Measurements from ENCODE around the gene CACFD1.

The CACFD1 gene

DNA sequence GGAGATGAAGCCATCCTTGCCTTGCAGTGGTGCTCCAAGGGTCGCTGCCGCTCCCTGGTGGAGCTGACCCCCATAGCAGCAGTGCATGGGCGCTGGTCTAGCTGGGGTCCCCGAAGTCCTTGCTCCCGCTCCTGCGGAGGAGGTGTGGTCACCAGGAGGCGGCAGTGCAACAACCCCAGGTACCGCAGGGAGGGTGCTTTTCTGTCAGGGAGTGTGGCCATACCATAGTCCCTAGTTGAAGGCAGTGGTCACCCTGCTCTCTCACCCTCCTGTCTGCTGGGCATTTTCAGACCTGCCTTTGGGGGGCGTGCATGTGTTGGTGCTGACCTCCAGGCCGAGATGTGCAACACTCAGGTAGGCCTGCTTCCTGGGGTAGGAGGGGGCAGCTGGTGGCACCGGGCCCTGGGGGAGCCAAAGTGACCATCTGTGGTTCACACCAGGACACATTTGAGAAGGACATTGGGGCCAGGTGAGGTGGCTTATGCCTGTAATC, 26.4 kb upstream of the CACFD1 start:
- Histone ChIP-seq H3K4me2 (no peak overlapping the region), H4K20me1 (no peaks in the 10 kb centered on the region), H3K4me1 (peaks cover 8 to 50% (median 41%) of the 10 kb centered on the region in 10 experiments), H3K27me3 (peaks cover 16 to 27% (median 21%) of the 10 kb centered on the region in 11 experiments), H3K4me3 (no peak overlapping the region), H3K9ac (no peak overlapping the region), H3K9me3 (replicated peaks in 1 of 11) (no peaks in the 10 kb centered on the region; a peak in 1 of 22 replicates), H3K27ac (no peak overlapping the region), H3K36me3 (no peaks in the 10 kb centered on the region)
- no peak for TF ChIP-seq Cebpa-rat (IDR thresholded peaks at IDR 0.05)

DNA sequence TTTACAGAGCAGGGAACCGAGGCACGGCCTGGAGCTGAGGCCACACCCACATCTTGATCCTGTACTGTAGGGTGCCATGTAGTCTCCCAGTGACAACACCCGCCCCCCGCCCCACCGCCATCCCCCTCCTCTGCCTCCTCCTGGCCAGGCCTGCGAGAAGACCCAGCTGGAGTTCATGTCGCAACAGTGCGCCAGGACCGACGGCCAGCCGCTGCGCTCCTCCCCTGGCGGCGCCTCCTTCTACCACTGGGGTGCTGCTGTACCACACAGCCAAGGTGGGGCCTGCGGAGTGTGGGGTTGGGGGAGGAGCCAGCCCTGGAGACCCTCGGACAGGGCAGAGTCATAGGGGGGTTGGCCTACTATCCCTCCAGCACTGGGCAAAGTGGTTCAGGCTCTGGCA, 23.1 kb upstream of the CACFD1 start:
- Histone ChIP-seq H3K9me3 (replicated peaks in 1 of 11) (no peaks in the 10 kb centered on the region), H3K36me3 (no peaks in the 10 kb centered on the region), H4K20me1 (no peaks in the 10 kb centered on the region), H3K9ac (no peak overlapping the region), H3K4me2 (peak overlapping the region in 7 of 11 experiments; percentile 44 to 99 (median 91); a peak in 9 of 22 replicates), H3K27ac (peak overlapping the region in 1 of 11 experiments; percentile 17; a peak in 1 of 22 replicates), H3K4me3 (no peak overlapping the region), H3K27me3 (no peaks in the 10 kb centered on the region), H3K4me1 (peaks cover 11 to 72% (median 67%) of the 10 kb centered on the region in 10 experiments)
- no peak for TF ChIP-seq Cebpa-rat (IDR thresholded peaks at IDR 0.05)

DNA sequence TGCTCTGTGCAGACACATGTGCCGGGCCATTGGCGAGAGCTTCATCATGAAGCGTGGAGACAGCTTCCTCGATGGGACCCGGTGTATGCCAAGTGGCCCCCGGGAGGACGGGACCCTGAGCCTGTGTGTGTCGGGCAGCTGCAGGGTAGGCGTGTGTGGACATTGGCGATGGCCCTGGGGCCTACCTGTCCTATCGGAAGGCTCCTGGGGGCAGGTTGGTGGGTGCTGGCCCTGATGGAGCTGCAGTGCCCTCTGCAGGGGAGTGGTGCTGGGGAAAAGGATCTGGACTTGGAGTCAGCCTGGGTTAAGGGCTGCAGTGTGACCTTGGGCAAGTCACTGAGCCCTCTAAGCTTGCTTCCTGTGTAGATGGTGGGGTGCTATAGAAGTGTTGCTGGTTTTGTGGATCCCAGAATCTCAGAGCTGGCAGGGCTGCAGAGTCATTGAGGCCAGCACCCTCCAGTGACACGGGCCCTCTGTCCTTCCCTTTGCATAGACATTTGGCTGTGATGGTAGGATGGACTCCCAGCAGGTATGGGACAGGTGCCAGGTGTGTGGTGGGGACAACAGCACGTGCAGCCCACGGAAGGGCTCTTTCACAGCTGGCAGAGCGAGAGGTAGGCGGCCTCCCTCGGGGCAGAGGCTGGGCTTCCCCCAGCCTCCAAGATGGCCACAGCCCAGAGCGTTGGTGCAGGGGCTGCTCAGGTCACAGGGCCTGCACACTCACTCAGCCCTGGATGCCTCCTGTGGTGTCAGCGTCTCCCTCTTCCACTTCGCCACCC, 21.8 kb upstream of the CACFD1 start:
- no peak overlapping the region for H3K27ac ChIP-seq
- peak overlapping the region in 9 of 11 experiments; percentile 9 to 99 (median 91); a peak in 16 of 22 replicates for H3K4me2 ChIP-seq
- H3K36me3 ChIP-seq = no peaks in the 10 kb centered on the region
- no peaks in the 10 kb centered on the region for H4K20me1 ChIP-seq
- peaks cover 21 to 85% (median 80%) of the 10 kb centered on the region in 10 experiments for H3K4me1 ChIP-seq
- H3K27me3 ChIP-seq = no peaks in the 10 kb centered on the region
- no peak overlapping the region for H3K4me3 ChIP-seq
- H3K9ac ChIP-seq = peak overlapping the region in 2 of 11 experiments; percentile 3 to 39; a peak in 1 of 22 replicates
- no peak for TF ChIP-seq Cebpa-rat (IDR thresholded peaks at IDR 0.05)
- no peaks in the 10 kb centered on the region for H3K9me3 ChIP-seq (replicated peaks in 1 of 11)

DNA sequence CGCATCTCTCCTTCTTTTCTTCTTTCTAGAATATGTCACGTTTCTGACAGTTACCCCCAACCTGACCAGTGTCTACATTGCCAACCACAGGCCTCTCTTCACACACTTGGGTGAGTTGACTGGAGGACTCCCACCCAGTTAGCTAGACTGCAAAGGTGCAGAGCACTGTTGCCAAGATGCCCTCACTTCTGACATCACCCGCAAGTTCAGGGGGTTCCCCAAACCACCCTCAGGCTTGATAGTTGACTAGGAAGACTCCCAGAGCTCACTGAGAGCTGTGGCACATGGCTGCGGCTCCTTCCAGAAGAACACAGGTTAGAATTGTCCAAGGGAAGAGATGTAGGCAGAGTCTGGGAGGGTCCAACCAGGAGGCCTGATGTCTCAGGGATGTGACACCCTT, 20.4 kb upstream of the CACFD1 start:
- H3K4me3 ChIP-seq = no peak overlapping the region
- no peaks in the 10 kb centered on the region for H3K36me3 ChIP-seq
- no peaks in the 10 kb centered on the region for H3K9me3 ChIP-seq (replicated peaks in 1 of 11)
- no peaks in the 10 kb centered on the region for H4K20me1 ChIP-seq
- H3K9ac ChIP-seq = no peak overlapping the region
- no peaks in the 10 kb centered on the region for H3K27me3 ChIP-seq
- peak overlapping the region in 8 of 11 experiments; percentile 90 to 99 (median 96); a peak in 12 of 22 replicates for H3K4me2 ChIP-seq
- peak overlapping the region in 3 of 11 experiments; percentile 78 to 86 (median 86); a peak in 4 of 22 replicates for H3K27ac ChIP-seq
- TF ChIP-seq Cebpa-rat (IDR thresholded peaks at IDR 0.05) = no peak
- peaks cover 21 to 99% (median 90%) of the 10 kb centered on the region in 10 experiments for H3K4me1 ChIP-seq

DNA sequence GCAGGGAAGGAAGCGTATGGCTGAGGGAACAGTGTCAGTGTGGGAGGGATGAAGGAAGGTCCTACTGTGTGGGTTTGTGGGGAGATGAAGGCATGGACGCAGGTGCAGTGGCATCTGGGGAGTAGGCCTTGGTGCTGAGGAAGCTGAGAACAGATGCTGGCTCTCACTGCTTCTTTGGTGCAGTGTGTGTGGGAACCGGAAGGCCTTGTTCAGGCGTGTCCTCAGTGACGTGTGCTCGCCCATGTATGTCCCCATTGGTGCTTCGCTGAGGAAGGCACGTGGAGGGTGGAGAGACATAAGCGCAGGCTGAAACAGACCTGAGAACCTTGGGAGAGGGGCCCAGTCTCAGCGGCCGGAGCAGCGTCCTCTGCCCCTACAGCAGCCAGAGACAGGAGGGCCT, 18.9 kb upstream of the CACFD1 start:
- Histone ChIP-seq H3K36me3 (no peaks in the 10 kb centered on the region), H3K27ac (peak overlapping the region in 10 of 11 experiments; percentile 62 to 86 (median 77); a peak in 20 of 22 replicates), H3K4me2 (peak overlapping the region; percentile 66 to 99 (median 91)), H3K27me3 (no peaks in the 10 kb centered on the region), H3K9me3 (replicated peaks in 1 of 11) (no peaks in the 10 kb centered on the region), H3K9ac (peak overlapping the region in 10 of 11 experiments; percentile 15 to 78 (median 66); a peak in 19 of 22 replicates), H3K4me1 (peaks cover 21 to 97% (median 78%) of the 10 kb centered on the region in 10 experiments), H3K4me3 (peak overlapping the region in 6 of 10 experiments; percentile 21 to 51 (median 36); a peak in 9 of 20 replicates), H4K20me1 (no peaks in the 10 kb centered on the region; a peak in 1 of 22 replicates)
- no peak for TF ChIP-seq Cebpa-rat (IDR thresholded peaks at IDR 0.05)

DNA sequence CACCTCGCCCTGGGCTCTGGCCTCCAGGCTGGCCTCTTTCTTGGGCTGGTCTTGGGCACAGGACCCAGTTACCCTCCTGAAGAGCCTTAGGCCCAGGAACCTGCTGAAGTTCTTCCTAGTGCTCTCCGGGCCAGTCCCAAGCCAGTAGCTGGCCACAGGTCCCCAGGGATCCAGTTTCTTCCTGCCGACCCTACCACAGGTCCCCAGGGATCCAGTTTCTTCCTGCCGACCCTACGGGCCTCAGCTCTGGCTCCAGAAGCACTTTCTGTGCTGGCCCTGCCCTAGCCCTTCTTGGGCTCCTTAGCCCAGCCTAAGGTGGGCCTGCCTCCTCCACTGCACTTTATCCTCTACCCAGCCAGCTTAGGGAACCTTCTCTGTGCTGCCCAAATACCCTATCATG, 18.2 kb upstream of the CACFD1 start:
- H3K27me3 ChIP-seq = no peaks in the 10 kb centered on the region
- peak overlapping the region in 7 of 10 experiments; percentile 21 to 51 (median 39); a peak in 13 of 20 replicates for H3K4me3 ChIP-seq
- H3K36me3 ChIP-seq = no peaks in the 10 kb centered on the region
- no peak for TF ChIP-seq Cebpa-rat (IDR thresholded peaks at IDR 0.05)
- H3K9me3 ChIP-seq (replicated peaks in 1 of 11) = no peaks in the 10 kb centered on the region
- no peaks in the 10 kb centered on the region; a peak in 1 of 22 replicates for H4K20me1 ChIP-seq
- H3K9ac ChIP-seq = peak overlapping the region in 10 of 11 experiments; percentile 15 to 78 (median 66); a peak in 19 of 22 replicates
- peak overlapping the region; percentile 66 to 99 (median 91) for H3K4me2 ChIP-seq
- H3K27ac ChIP-seq = peak overlapping the region in 10 of 11 experiments; percentile 62 to 86 (median 77); a peak in 20 of 22 replicates
- peaks cover 21 to 90% (median 72%) of the 10 kb centered on the region in 10 experiments for H3K4me1 ChIP-seq

DNA sequence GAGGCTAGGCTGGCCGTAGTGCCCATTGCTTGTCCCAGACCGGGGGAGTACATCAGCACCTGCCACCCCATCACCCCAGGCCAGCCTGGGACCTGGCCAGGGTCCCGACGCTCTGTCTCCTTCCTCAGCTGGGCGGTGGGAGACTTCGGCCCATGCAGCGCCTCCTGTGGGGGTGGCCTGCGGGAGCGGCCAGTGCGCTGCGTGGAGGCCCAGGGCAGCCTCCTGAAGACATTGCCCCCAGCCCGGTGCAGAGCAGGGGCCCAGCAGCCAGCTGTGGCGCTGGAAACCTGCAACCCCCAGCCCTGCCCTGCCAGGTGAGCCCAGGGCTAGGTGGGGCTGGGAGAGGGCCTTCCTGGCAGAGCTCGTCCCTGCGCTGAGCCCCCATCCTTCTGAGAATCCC, 16.5 kb upstream of the CACFD1 start:
- Histone ChIP-seq H3K36me3 (no peaks in the 10 kb centered on the region), H3K9ac (peak overlapping the region in 1 of 11 experiments; percentile 78; a peak in 1 of 22 replicates), H3K27me3 (no peaks in the 10 kb centered on the region), H4K20me1 (no peaks in the 10 kb centered on the region; a peak in 1 of 22 replicates), H3K9me3 (replicated peaks in 1 of 11) (no peaks in the 10 kb centered on the region), H3K4me3 (no peak overlapping the region), H3K4me2 (peak overlapping the region in 8 of 11 experiments; percentile 90 to 99 (median 96); a peak in 16 of 22 replicates), H3K4me1 (peaks cover 21 to 74% (median 57%) of the 10 kb centered on the region in 10 experiments), H3K27ac (peak overlapping the region in 1 of 11 experiments; percentile 86; a peak in 1 of 22 replicates)
- TF ChIP-seq Cebpa-rat (IDR thresholded peaks at IDR 0.05) = no peak

DNA sequence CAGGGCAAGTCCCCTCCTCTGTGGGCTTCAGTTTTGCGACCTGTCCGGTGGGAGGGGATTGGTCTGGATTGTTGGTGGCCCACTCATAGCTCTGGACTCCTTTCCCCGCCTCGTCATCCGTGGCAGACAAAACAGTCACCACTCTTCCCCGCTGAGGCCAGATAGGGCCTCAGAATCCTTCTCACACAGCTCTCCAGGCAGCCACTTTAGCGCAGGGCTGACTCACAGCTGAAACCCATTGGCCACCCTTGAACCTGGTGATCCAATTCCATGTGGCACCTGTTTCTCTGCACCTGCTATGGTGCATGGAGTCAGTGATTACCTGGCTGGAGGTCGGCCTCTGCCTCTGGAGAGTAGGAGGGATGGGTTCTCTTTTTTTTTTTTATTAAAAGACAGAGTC, 15.8 kb upstream of the CACFD1 start:
- Histone ChIP-seq H3K4me2 (peak overlapping the region in 5 of 11 experiments; percentile 5 to 99 (median 95); a peak in 8 of 22 replicates), H4K20me1 (no peaks in the 10 kb centered on the region; a peak in 1 of 22 replicates), H3K4me3 (no peak overlapping the region), H3K9me3 (replicated peaks in 1 of 11) (no peaks in the 10 kb centered on the region), H3K27me3 (no peaks in the 10 kb centered on the region), H3K36me3 (no peaks in the 10 kb centered on the region), H3K27ac (no peak overlapping the region), H3K9ac (no peak overlapping the region), H3K4me1 (peaks cover 21 to 66% (median 51%) of the 10 kb centered on the region in 10 experiments)
- no peak for TF ChIP-seq Cebpa-rat (IDR thresholded peaks at IDR 0.05)
